HG03196 (cell line): ENCODE measurements around the gene CACNA2D3.

ENCODE experiments used
- ATAC-seq: cut with Tn5 transposase; IDR thresholded peaks from one replicate; pipeline ENCODE4 v1.9.1; 2021; ENCODE audit not compliant: unreplicated experiment

The CACNA2D3 gene

DNA sequence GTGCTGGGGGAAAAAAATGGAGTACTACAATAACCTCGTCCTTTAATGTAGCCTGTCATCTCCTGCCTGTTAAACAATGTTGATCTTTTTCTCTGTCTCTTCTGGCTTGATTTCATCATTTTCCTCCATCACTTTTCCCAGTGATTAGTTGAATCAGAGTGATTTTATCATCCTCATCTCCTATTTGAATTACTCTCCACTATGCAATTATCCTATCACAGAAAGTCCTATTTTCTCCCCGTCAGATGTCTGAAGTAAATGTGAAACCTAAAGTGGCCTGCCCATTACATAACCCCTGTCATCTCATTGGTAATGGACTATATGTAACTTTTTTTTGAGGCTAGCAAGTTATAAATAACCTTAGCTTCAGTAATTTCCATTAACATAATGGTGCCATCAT, 201.8 kb downstream of the CACNA2D3 start:
- no peak for ATAC-seq

DNA sequence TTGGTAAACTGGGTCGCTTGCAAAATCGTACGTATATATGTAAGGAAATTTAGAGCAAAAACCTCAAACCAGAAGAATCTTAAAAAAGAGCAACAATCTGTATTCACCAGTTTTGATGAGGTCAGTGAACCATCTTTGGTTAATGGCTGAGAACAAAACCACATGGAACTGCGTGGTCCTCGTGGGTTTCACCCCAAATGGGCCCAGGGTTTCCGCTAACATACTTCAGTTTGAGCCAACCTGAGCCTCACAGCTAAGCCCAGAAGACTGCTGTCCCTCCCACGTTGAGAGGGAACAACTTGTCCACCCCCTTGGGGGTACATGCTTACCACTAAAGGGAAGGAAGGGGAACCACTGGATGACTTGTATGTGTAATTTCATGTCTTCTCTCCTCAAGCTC, 204.6 kb downstream of the CACNA2D3 start:
- ATAC-seq = no peak

DNA sequence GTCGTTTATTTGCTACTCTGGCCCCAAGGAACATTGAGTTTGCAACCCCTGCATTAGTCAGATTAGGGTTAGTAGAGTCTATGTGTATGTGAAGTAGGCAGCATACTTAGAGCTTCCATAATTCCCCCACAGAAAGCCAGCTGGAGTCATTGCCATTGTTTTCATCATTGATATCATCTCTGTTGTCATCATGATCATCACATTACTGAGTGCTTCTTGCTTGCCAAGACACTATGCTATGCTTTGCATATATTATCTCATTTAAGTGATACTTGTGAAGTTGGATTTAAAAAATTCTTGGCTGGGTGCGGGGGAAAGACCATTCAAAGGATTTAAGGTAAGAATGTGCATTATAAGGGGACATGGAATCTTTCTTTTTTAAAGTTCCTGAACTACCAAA, 209.0 kb downstream of the CACNA2D3 start:
- no peak for ATAC-seq

DNA sequence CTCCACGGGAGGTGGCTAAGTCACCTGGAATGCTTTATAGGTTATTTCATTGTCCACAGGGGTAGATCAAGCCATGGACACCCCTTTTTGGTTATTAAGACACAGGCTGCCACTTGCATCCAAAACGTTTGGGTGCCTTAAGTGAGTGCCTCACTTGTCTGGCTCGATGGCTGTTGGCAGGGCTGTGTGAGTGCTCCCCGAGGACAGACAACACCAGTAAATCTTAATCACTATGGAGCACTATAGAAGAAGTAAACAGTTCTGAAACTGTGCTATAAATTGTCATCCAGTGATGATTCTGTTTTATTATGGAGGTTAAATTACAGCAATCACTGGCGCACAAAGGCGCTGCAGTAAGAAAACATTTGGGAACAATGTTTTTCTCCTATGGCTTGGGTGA, 215.5 kb downstream of the CACNA2D3 start:
- no peak for ATAC-seq

DNA sequence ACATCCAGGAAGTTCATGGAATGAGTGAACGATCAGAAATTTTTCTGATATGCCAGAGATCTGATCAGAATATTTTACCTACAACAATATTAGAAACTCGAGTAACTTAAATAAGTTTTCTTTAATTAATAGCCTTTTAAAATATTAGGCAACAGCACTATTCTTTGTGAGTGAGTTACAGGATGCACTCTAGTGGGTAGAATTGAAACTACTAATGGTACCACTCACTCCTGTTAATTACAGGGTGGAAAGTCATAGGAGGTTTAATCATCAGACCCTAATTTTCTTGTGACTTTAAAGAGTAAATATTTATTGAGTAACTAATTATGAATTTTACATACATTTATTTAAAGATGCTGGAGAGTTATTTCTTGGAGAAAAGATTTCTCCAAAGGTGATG, 217.3 kb downstream of the CACNA2D3 start:
- ATAC-seq = no peak

DNA sequence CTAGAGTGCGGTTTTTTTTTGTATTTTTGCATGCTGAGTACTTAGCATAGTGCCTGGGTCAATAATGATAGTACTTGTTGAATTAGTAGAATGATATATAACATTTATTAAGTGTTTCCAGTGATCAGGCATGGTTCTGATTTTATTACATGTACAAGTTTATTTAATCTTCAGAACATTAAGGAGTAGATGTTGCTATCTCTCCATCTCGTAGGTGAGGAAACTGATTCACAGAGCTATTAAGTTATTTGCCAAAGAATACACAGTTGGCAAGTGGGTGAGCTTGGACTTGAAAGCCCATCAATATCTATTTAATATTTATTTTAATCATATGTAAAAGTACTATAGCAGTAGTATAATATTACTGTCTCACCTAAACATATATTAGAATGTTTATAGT, 219.5 kb downstream of the CACNA2D3 start:
- no peak for ATAC-seq

DNA sequence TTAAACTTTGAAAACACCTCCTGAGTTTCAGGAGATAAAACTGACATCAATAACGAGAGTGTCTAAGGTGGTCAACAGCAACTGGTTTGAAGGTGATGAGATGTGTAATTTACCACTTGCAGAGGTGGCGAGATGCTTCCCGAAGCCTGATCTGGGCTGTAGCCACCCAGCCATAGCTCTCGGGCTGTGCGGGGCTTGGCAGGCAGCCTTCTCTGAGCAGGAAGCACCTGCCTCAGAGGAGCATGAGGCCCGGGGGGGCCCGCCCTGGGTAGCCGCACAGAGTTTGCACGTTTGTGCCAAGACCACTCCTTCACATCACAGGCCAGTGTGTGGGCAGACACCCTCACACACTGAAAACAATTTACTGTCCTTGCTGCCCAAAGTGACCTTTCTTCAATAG, 220.3 kb downstream of the CACNA2D3 start:
- no peak for ATAC-seq

DNA sequence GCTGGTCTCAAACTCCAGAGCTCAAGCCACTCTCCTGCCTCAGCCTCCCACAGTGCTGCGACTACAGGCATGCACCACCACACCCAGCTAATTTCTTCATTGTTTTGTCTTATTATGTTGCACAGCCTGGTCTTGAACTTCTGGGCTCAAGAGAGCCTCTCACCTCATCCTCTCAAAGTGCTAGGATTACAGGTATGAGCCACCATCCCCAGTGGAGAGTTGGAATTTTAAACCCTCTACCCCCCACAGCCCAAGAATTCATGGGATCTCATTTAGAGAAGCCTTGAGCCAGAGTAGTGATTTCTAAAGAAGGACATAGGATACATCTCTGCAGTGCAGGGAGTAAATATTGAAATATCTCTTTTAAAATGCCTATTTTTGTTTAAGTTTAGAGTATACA, 221.1 kb downstream of the CACNA2D3 start:
- no peak for ATAC-seq

DNA sequence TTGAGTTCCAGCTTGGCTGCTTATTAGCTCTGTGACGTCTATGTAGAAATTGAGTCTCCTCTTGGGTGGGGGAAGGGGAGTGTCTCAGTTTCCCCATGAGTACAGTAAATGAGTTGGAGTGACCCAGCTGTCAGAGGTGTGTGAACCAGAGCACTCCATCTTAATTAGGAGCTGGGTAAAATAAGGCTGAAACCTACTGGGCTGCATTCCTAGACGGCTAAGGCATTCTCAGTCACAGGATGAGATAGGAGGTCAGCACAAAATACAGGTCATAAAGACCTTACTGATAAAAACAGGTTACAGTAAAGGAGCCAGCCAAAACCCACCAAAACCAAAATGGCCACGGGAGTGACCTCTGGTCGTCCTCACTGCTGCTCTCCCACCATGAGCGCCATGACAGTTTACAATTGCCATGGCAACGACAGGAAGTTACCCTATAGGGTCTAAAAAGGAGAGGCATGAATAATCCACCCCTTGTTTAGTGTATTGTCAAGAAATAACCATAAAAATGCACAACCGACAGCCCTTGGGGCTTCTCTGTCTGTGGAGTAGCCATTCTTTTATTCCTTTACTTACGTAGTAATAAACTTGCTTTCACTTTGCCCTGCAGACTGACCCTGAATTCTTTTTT, 222.4 kb downstream of the CACNA2D3 start:
- ATAC-seq = no peak

DNA sequence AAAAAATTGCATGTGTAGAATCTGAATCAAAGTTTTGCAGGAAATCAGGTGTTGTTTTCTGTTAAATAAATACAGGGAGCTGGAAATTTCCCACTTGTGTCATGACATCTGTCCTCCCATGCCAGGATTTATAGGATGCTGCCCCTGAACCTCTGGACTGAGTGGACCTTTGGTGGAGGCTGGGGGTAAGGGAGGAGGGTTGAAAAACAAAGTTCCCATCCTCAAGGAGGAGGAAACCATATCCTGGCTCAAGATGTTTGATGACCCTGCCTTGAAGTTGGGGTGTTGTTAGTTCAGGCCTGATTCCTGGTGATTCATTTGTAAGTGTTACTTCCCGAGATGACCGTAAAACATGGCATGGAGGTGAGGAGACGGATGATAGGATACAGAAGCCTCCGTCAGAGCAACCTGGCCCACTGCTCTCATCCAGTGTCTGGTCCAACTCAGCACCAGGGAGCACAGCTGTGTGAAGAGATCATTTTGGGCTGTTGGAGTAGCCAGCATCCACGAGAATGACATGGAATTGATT, 223.6 kb downstream of the CACNA2D3 start:
- no peak for ATAC-seq

DNA sequence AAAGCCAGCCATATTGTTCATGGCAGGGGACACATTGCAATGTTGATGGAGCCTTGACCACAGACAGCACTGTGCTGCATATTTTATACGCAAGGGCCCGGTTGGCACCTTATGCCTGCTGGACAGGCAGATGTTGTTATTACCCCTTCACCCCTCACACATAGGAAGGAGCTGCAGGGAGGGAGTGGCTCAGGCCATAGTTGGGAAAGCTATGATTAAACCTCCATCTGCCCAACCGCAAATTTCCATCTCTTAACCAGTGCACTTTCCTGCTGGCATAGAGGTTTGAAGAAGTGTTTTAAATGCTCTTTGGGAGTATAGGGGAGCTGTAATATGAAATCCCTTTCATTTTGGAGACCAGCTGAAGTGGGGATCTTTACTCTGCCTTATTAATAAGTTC, 224.7 kb downstream of the CACNA2D3 start:
- no peak for ATAC-seq

DNA sequence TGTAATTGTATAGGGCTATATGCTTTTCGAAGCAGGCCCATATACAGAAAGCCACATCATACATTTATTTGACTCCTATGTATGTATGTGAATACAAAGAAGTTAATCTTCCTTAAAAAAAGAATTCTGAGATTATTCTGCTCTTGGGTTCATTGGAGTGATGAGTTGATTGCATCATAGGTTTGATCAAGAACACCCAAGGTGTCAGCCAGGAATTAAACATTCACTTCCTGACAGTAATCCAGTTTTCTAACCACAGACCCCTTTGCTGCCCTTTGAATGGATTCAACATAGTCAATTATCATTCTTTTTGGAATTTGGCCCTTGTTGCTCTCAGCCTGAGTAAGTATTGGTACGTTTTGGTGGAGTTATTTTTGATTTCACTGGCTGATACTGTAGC, 225.6 kb downstream of the CACNA2D3 start:
- no peak for ATAC-seq

DNA sequence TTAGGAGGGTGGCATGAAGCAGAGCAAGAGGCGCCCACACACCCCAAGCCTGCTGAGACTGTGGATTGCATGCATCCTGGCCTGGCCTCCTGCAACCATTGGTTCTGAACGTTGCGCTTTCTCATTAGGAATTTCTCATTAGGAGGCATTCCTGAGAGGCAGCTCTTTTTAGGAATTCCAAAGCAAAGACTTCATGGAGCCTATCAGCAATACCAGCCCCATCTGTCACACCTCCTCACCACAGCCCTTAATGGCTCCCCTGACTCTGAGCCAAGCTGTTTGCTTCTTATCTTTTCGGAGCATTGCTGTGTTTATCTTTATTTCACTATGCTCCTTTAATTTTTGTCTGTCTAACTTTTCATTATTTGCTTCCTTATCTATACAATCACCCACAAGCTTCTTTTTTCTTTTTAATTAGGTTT, 226.9 kb downstream of the CACNA2D3 start:
- ATAC-seq = no peak

DNA sequence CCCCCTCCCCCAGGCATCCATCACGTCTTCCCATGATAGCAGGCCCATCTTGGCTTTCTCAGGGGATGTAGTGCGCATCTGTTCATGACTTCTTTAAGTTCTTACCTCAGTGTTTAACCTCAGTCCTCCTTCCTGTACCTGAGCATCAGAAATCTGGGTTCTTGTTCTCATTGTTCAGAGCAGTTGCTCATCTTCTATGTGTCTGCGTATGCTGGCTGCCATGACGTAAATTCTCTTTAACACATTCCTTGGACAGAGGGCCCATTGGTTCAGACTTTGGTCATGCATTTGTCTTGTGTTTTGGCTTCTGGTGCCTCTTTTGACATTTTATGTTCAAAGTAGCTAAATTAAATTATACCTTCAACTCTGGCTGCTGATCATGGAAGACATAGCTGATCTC, 227.3 kb downstream of the CACNA2D3 start:
- no peak for ATAC-seq

DNA sequence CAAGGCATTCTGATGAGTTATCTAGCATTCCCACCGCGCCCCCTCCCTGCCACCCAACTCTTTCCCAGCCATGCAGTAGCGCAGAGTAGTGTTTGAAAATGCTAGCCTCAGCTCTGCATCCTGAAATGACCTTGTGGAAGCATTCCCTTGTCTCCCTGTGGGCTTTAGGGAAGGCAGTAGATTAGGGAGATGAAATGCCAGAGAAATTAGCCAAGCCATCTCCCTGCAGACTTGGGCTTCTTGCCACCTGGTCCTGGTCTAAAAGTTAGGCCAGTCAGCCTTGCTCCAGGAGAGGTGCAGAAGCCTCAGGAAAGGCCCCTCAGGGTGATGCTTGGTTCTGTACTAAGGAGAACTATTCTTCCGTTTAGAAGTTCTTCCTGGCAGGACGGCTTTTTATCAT, 231.2 kb downstream of the CACNA2D3 start:
- ATAC-seq = no peak

DNA sequence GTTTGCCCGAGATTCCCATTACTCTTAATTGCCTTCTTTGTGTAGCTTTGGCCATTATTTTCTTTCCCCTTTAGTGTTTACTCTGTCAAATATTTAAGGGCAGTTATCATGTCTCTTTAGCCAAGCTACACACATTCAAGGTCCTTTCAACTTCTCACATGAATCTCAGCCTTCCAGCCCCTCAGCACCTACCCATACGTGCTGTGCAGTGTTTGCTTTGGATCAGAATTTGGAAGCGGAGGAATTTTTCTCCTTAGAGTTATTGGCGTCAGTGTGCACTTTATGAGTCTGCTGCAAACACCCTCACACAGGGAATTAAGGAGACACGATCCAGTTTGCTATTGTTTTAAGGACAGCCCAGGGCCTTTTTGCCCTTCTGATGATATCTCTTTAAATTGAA, 231.6 kb downstream of the CACNA2D3 start:
- ATAC-seq = no peak

DNA sequence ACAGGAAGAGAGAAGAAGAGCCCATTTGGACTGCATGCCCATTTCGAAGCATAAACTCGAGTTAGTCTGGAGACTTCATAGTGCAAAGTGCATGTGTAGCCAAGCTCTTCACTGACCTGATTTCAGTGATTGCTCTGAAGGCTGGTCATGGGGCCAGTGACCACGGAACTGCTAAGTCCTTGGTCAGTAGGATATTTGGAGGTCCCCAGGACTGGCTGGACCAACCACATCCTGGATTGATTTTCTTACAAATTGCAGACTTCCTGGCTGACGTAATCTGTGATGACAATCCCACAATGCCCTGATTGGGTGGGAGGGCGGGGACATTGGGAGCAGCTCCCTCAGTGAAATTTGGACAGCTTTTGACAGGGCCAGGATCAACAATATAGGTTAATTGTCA, 233.4 kb downstream of the CACNA2D3 start:
- ATAC-seq = no peak

DNA sequence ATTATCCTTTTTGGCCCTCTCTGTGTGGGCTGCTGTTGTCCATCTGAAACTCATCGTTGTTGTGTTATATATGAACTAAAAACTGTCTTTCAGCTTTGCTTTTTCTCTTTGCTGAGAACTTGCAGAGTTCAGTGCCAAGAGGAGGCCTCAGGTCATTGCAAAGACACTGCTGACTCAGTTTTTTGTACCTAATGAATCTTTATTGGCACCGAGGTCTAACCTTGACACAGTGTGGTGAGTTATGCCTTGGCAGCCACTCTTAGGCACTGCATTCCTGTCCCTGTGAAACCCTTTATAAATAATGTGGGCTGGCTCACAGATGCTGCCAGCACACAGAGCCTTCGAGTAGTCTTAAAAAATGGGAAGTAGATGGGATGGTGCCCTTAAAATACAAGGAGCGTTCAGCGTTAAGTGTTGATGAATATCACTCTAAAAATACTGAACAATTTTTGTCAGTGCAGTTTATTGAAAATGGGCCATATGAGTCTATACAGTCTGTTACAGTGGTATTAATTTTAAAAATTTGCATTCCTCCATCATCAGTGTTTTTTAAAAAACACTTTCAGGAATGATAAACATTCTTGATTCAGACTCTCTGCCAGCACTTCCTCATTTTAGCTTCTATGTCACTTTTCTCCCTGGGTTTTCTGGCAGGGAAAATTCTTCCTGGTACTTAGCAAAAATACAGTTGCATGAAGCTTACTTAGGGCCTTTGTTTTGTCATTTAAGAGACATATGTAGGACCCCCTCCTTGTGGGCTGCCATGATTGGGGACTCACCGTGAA, 234.1 kb downstream of the CACNA2D3 start:
- ATAC-seq = no peak

DNA sequence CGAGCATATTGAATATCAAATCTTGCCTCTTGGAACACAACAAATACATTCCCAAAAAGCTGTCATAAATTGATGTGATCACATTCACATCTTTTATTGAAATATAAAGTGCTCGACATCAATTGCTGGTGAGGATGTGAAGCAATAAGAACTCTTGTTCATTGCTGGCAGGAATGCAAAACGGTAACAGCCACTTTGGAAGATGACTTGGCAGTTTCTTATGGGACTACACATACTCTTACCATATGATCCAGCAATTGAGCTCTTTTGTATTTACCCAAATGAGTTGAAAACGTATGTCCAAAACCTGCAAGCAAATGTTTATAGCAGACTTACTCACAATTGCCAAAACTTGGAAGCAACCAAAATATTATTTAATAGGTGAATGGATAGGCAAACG, 234.9 kb downstream of the CACNA2D3 start:
- no peak for ATAC-seq

DNA sequence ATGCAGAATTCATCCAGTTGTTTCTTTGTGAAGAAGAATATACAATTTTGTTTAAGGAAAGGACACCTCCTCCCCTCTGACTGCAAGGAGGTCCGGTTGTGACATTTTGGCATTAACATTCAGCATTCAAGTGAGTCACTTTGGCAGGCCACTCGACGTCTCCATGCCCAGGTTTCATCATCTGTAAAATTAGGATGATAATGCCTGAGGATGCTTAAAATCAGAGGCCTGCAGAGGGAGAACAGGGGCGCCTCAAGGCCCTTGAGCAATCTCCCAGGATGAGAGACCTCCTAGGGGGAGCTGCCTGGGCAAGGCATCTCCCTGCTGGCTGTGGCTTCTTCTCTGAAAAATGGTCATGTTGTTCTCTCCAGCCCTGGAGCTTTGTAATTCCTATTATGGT, 236.0 kb downstream of the CACNA2D3 start:
- ATAC-seq = no peak

DNA sequence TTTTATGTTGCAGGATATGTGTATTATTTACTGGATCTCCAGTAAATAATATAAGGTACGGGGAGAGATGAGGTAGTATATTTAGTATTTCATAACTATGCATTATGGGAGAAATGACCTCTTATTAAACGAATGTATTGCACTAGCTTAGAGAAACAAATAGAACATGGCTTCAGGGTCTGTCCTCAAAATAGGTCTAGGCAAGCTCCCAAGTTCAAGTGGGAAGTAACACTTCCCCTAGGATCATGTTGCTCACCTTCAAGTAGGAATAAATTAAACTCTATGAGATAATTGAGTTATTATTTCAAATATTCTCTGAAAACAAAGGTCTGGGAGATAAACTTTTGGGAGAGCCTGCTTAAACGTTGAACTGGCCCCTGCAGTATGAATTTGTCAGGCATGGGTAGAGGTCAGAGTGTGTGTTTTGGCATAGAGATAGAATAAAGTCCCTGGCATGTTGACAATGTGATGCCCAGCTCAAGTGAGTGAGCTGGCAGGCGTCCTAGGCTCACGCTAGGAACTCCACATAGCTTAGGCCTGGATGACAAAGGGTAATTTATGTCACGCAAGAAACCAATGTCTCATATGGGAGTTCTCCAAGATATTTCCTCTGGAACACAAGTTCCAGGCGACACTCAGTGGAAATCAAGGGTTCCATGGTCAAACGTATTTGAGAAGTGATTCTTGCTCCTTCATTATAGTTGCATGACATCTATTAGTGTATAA, 236.8 kb downstream of the CACNA2D3 start:
- no peak for ATAC-seq

DNA sequence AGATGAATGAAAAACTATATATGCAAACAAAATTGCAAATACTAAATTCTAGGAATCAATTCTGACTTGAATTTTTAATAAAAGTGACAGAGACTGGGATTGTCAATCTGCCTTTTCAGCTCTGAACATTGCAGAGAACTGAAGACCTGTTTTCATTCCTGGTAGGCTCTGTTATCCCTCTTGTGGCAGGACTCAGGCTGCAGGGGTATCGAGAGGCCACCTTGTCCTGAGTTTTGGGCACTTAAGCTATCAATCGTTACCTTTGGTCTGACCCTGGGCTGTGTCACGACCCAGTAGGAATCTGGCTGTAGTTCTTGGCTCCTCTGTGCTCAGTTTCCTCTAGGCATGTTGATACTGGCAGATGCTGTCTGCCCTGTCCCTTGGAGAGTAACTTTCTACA, 238.0 kb downstream of the CACNA2D3 start:
- no peak for ATAC-seq
